ENCODE measurements around the gene LAT.
"Not testable (repeated sequence)": the region's sequence is repeated elsewhere in the genome, so short reads cannot be mapped to it uniquely, and the experiment has no call there.

LAT gene

GRCh38 chr16:28980330-28980729 is 4.5 kb upstream of the LAT start:
- DNase-seq: not testable (repeated sequence)

GRCh38 chr16:28980929-28981328 is 3.9 kb upstream of the LAT start:
- DNase-seq: no peak

GRCh38 chr16:28981517-28981916 is 3.3 kb upstream of the LAT start:
- peak; percentile 64 to 73 for DNase-seq

- DNase-seq: no peak
Observed at GRCh38 chr16:28982418-28982817, 2.4 kb upstream of the LAT start.

GRCh38 chr16:28982949-28983348 is 1.9 kb upstream of the LAT start:
- no peak for DNase-seq

- no peak for DNase-seq
Observed at GRCh38 chr16:28983644-28984043, 1.2 kb upstream of the LAT start.

GRCh38 chr16:28984091-28984490 is 761 bp upstream of the LAT start:
- no peak for DNase-seq

- DNase-seq: peak; percentile 33 to 38
Observed at GRCh38 chr16:28985211-28986041, 574 bp downstream of the LAT start.

GRCh38 chr16:28986046-28986445 is 1.2 kb downstream of the LAT start:
- peak in 1 of 2 donors; percentile 27 for DNase-seq

- peak in 1 of 2 donors; percentile 26 for DNase-seq
Observed at GRCh38 chr16:28986492-28986891, 1.6 kb downstream of the LAT start.

- DNase-seq: no peak
Observed at GRCh38 chr16:28987170-28987853, 2.5 kb downstream of the LAT start.

GRCh38 chr16:28989363-28989762 is 4.5 kb downstream of the LAT start:
- no peak for DNase-seq

- DNase-seq: peak; percentile 73
Observed at GRCh38 chr16:28990375-28991040, 5.7 kb downstream of the LAT start.

GRCh38 chr16:28991687-28992086 is 6.8 kb downstream of the LAT start:
- DNase-seq: no peak

- no peak for DNase-seq
Observed at GRCh38 chr16:28992496-28992895, 7.6 kb downstream of the LAT start.

- no peak for DNase-seq
Observed at GRCh38 chr16:28998837-28999236, 14.0 kb downstream of the LAT start.

GRCh38 chr16:28999577-28999976 is 14.7 kb downstream of the LAT start:
- no peak for DNase-seq

GRCh38 chr16:29000019-29000418 is 15.2 kb downstream of the LAT start:
- no peak for DNase-seq

- DNase-seq: not testable (repeated sequence)
Observed at GRCh38 chr16:29004496-29005139, 19.8 kb downstream of the LAT start.

- DNase-seq: peak; percentile 73 to 79
Observed at GRCh38 chr16:29007730-29008593, 23.1 kb downstream of the LAT start.

GRCh38 chr16:29009050-29009837 is 24.4 kb downstream of the LAT start:
- DNase-seq: peak; percentile 43 to 67

GRCh38 chr16:29009838-29010166 is 24.9 kb downstream of the LAT start:
- no peak for DNase-seq

Data from stimulated activated CD4-positive, alpha-beta T cell treated with anti-CD3 and anti-CD28 coated beads, Interleukin-2, amount 100 ng/mL, for 24 hours (primary cell).